H1 (cell line): ENCODE results near the gene TSGA10. TPM values are rescaled to one million over a fixed set of nuclear protein-coding genes. Genes with fewer than 3 reads are reported as not detected.

Experiments used
- ATF3 ChIP-seq: IDR thresholded peaks from 2 replicates; pipeline ENCODE4 v1.6.1; 2011; ENCODE audit warnings: low read depth, mild to moderate bottlenecking, low read length; ENCODE audit not compliant: insufficient read depth
- CHD1 ChIP-seq: IDR thresholded peaks from 2 replicates; pipeline ENCODE4 v1.6.1; 2012; ENCODE audit warnings: low read depth, low read length, improper control_type of control experiment
- CHD7 ChIP-seq: fragments of 300-600 bp; sonication (generic); IDR thresholded peaks from 2 replicates; pipeline ENCODE4 v1.7.1; 2012; ENCODE audit warnings: low read length, moderate library complexity, mild to moderate bottlenecking, inconsistent platforms; ENCODE audit not compliant: insufficient replicate concordance
- GABPA ChIP-seq: IDR thresholded peaks from 2 replicates; pipeline ENCODE4 v1.6.1; 2011; ENCODE audit warnings: mild to moderate bottlenecking, low read length, moderate library complexity, borderline replicate concordance; ENCODE audit not compliant: insufficient read depth
- KDM1A ChIP-seq: fragments of 200-600, 300-600 bp; sonication (generic); IDR thresholded peaks from 2 replicates; pipeline ENCODE4 v1.7.1; 2016; ENCODE audit warnings: mild to moderate bottlenecking, low read length, borderline replicate concordance
- SRF ChIP-seq: IDR thresholded peaks from 2 replicates; pipeline ENCODE4 v1.6.1; 2011; ENCODE audit warnings: mild to moderate bottlenecking, low read depth, low read length, moderate library complexity
- polyA plus RNA-seq, 7 experiments: library from polyadenylated mRNA; depleted of rRNA in 3 of 7; stranded (reverse) in 5 of 7; unstranded in 2 of 7; fragments of >200 nt in 5 of 7; fragments of 200-250 nt in 2 of 7; gene quantifications; 1 replicate in 5 of 7; 2 replicates in 1 of 7; 4 replicates in 1 of 7; pipeline versions ENCODE4 v1.2.1 to v1.2.3, GENCODE V29; 2011 to 2013; ENCODE audit warnings: missing spikeins in 2 of 7, mixed read lengths in 2 of 7
- total RNA-seq: library from RNA; stranded (reverse); fragmentation: NEBNext Ultra II Directional; extraction: Animal tissue kit (Norgen Biotek cat#: 25700); gene quantifications from 2 replicates; pipeline ENCODE4 v1.2.1, GENCODE V29; 2021

Gene TSGA10
- total and polyA plus RNA-seq, 2 of the 8 experiments (the other 6 are each of a cell fraction or from before 2014, with no cell fraction given) = 2.2 to 7.4 TPM

- TF ChIP-seq CHD7 (no peak), ATF3 (no peak), CHD1 (no peak), SRF (no peak), GABPA (no peak), KDM1A (no peak)
These were observed 118.8 kb downstream of the TSGA10 start (continued) for GRCh38 chr2:99035920-99036319.
